ENCODE data around the gene GTPBP1.

Gene GTPBP1

DNA sequence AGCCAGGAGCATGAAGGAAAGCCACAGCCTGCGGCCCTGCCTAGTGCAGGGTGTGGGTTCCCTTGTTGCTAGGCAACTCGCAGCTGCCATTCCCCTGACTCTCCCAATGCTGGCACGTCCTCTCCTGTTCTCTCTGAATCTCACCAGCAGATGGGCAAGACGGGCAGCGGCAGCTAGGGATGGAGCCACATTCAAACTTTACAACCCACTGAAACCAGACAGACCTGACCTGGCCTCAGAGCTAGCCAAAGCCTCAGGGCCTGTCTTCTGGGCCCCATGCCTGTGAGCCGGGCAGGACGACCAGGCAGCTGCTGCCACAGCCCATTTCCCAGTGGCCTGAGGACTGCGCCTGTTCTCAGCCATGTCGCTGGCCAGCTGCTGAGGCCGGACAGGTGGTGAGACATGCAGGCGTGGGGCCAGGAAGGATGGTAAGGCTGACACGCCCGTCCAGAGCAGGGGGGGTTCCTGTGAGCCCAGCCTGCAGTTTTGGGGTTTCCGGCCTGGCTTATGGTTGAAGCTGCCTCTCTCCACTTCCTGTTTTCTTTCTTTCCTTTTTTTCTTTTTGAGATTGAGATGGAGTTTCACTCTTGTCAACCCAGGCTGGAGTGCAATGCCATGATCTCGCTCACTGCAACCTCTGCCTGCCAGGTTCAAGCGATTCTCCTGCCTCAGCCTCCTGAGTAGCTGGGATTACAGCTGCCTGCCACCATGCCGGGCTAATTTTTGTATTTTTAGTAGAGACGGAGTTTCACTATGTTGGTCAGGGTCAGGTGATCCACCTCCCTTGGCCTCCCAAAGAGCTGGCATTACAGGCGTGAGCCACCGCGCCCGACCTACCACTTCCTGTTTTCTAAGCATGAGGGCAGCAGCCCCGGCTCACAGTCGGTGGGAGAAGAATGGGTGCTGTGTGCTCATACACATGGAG lies 45.9 kb downstream of the GTPBP1 start:
- H3K4me3 ChIP-seq (ENCODE audit: low read depth, low read length) = peak overlapping the region; percentile 31
- TF ChIP-seq, protein P1, sequence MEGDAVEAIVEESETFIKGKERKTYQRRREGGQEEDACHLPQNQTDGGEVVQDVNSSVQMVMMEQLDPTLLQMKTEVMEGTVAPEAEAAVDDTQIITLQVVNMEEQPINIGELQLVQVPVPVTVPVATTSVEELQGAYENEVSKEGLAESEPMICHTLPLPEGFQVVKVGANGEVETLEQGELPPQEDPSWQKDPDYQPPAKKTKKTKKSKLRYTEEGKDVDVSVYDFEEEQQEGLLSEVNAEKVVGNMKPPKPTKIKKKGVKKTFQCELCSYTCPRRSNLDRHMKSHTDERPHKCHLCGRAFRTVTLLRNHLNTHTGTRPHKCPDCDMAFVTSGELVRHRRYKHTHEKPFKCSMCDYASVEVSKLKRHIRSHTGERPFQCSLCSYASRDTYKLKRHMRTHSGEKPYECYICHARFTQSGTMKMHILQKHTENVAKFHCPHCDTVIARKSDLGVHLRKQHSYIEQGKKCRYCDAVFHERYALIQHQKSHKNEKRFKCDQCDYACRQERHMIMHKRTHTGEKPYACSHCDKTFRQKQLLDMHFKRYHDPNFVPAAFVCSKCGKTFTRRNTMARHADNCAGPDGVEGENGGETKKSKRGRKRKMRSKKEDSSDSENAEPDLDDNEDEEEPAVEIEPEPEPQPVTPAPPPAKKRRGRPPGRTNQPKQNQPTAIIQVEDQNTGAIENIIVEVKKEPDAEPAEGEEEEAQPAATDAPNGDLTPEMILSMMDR (IDR thresholded peaks at IDR 0.05; ENCODE audit: borderline replicate concordance, insufficient read depth, low read depth, low read length) = no peak

DNA sequence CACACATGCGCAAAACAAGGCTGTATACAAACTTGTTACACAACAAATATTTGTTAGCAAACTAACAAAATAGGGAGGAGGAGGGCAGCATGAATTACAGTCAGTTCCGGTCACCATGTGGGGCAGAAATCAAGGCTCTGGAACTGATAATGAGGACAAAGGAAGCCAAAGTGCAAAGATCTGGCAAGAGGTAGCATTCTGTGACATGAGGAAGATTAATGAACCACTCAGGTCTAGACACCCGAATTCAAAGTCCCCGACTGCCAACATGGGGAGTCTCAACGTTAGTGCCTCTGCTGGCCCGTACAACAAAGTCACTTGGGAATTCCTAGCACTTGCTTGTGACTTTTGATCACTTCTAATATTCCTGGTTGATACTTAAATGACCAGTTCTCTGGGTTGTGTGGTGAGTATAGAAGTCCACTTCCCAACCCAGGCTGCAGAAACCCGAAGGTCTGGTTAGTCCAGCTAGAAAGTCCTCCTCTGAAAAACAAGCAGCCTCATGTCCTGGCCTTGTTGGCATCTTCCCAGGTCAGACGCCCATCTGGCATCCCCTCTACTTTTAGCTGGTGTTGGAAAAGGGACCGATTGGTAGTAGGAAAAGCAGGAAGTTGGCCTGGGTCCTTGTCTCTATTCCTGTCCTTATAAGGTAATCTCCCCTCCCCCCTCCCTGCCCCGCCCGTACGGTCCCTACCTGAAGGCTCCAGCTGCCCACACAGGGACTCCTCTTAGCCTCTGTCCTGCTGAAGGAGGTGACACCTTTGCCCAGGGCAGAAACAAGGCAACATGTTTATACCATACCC lies 48.4 kb downstream of the GTPBP1 start:
- TF ChIP-seq, protein P1 (IDR thresholded peaks at IDR 0.05; ENCODE audit: borderline replicate concordance, insufficient read depth, low read depth, low read length) = no peak

DNA sequence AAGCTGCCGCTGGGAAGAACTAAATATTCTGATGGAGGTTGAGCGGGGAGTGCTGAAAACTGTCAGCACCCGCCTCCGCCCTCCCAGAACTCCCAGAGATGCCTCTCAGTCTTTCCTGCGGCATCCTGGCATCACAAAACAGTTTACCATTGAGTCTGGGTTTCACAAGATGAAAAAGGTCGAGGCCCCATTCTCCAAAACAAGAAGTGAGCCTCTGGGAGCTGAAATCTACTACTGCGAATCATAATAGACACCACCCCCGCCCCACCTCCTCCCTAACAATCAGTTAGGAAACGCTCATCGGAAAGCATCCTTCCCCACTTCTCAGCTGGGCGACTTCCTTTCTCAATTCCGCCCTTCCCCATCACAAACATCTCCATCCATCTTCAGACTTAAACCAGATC lies 49.0 kb downstream of the GTPBP1 start:
- H3K4me3 ChIP-seq (ENCODE audit: low read depth, low read length) = peak overlapping the region; percentile 78
- TF ChIP-seq, protein P1 (IDR thresholded peaks at IDR 0.05; ENCODE audit: borderline replicate concordance, insufficient read depth, low read depth, low read length) = no peak

More for the DNA sequence above, 48.4 kb downstream of the GTPBP1 start:
- peak overlapping the region; percentile 78 for H3K4me3 ChIP-seq (ENCODE audit: low read depth, low read length)

DNA sequence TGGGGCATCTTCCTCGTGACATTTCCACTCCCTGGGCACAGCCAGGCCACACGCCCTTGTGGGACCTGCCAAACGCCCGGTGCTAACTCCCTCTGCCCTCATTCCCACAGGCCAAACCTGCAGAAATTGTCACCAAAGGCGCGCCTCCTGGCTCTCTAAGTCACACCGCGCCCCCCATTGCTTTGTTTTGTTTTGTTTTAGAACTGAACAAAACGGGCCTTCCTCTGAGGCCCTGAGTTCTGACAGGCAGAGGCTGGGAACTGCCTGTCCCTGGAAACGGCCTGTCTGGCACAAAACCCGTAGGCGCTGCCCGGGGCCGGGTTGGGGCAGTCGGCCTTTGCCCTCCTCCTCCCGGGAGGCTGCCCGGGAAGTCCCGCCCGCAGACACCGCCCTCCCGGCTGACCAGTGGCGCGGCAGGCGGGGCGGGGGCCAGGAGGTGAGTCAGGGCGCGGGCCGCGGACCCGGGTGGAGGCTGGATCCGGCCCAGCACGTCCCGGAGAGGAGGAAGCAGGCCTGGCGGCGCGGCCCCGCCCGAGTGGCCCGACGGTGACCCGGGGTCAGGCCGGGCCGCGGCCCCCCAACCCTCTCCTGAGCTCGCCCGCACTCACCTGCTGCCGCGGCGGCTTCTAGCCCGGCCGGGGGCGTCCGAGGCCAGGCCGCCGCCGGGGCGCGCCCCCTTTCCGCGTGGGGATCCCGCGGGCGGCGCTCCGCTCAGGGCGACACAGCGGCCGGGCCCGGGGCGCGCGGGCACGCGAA lies 49.6 kb downstream of the GTPBP1 start:
- peak overlapping the region; percentile 78 for H3K4me3 ChIP-seq (ENCODE audit: low read depth, low read length)

DNA sequence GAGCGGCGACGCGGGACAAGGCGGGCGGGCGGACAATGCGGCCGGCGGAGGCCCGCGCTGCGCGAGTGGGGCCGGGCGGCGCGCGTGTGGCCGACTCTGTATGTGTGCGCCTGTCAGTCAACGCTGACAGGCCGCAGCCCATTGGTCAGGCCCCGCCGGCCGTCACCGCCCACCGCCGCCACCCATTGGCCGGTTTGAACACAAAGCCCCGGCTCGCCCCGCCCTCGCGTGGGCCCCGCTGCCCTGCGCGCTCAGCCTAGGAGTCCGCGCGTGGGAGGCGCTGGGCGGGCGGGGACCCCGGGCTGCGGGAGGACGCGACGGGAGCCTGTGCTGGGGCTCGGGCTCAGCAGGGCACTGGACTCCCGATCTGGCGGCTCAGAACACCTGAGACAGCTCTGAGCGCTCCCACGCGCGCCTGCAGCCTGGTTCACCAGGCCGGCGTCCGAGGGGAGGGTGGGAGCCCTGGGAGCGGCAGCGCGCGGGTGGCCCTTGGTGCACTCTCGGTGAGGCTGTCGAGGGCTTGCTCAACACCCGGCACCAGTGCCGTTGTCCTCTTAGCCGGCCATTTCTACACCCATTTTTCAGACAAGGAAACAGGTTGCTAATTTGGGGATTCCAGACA lies 50.3 kb downstream of the GTPBP1 start, which contains the start of gene SUN2:
TSS of gene SUN2 (minus strand) at position 88 of the 622 bp plus-strand sequence. CDS start 3,370 bp downstream, outside the sequence.
- TF ChIP-seq, protein P1 (IDR thresholded peaks at IDR 0.05; ENCODE audit: borderline replicate concordance, insufficient read depth, low read depth, low read length) = no peak

More for the DNA sequence above, 49.6 kb downstream of the GTPBP1 start:
- TF ChIP-seq, protein P1 (IDR thresholded peaks at IDR 0.05; ENCODE audit: borderline replicate concordance, insufficient read depth, low read depth, low read length) = no peak

More for the DNA sequence above, 50.3 kb downstream of the GTPBP1 start, which contains the start of gene SUN2:
- H3K4me3 ChIP-seq (ENCODE audit: low read depth, low read length) = peak within 1 kb of the TSS; percentile 78
